Measurements from ENCODE around the gene TOLLIP.

The TOLLIP gene

DNA sequence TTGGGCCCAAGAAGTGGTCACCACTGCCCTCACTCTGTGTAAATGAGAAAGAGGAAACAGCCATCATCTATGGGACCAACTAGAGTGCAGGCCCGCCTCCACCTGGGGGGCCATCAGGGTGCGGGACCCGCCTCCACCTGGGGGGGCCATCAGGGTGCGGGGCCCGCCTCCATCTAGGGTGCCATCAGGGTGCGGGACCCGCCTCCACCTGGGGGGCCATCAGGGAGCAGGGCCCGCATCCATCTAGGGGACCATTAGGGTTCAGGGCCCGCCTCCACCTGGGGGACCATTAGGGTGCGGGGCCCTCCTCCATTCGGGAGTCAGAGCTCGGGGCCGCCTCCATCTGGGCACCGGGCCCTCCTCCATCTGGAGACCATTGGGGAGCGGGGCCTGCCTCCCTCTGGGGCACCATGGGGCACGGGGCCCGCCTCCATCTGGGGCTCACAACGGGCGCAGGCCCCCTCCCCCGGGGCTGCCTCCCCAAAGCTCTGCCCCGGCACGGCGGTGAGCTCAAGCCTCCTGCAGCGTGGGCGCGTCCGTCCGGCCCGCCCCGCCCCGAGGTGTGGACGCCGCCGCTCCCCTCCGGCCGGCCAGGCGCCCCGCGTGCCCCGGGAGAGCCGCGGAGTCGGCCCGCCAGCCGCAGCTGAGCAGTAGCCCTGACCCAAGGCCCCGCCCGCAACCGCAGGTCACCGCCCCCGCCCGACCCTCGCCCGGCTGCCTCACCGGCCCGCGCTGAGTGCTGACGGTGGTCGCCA, 512 bp downstream of the TOLLIP start:
- peak; percentile 53; the same call in 1 of the 2 replicates for TF ChIP-seq ZBTB7A (IDR thresholded peaks at IDR 0.05; ENCODE audit: low read depth)
- no peak for TF ChIP-seq TAF1 (IDR thresholded peaks at IDR 0.05; ENCODE audit: low read depth)
- TF ChIP-seq EGR1 (IDR thresholded peaks at IDR 0.05) = peak; percentile 16; the same call in 1 of the 2 replicates

DNA sequence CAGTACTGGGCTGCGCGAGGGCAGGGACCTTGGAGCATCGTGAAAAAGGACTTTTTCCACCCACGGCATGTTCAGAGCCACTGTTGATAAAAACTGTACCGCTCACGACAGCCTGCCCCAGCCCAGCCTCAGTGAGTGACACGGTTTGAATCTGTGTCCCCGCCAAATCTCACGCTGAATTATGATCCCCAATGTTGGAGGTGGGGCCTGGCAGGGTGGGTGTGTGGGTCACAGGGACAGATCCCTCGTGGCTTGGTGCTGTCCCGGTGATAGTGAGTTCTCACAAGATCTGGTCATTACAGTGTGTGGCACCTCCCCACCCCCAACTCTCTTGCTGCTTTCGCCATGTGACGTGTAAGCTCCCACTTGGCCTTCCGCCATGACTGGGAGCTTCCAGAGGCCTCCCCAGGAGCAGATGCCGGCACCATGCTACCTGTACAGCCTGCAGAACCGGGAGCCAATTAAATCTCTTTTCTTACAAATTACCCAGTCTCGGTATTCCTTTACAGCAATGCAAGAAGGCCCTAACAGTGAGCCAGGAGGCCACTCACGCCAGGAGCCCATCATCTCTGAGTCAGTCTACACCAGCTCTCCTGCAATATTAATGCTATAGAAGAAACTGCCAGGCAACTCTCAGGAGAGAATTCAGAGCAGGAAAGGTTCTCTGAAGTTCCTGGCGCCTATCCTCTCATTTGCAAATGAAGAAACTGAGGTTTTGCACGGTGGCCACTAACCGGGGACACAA, 1.3 kb downstream of the TOLLIP start:
- no peak for TF ChIP-seq RAD21 (IDR thresholded peaks at IDR 0.05; ENCODE audit: low read depth)
- TF ChIP-seq, protein P1, sequence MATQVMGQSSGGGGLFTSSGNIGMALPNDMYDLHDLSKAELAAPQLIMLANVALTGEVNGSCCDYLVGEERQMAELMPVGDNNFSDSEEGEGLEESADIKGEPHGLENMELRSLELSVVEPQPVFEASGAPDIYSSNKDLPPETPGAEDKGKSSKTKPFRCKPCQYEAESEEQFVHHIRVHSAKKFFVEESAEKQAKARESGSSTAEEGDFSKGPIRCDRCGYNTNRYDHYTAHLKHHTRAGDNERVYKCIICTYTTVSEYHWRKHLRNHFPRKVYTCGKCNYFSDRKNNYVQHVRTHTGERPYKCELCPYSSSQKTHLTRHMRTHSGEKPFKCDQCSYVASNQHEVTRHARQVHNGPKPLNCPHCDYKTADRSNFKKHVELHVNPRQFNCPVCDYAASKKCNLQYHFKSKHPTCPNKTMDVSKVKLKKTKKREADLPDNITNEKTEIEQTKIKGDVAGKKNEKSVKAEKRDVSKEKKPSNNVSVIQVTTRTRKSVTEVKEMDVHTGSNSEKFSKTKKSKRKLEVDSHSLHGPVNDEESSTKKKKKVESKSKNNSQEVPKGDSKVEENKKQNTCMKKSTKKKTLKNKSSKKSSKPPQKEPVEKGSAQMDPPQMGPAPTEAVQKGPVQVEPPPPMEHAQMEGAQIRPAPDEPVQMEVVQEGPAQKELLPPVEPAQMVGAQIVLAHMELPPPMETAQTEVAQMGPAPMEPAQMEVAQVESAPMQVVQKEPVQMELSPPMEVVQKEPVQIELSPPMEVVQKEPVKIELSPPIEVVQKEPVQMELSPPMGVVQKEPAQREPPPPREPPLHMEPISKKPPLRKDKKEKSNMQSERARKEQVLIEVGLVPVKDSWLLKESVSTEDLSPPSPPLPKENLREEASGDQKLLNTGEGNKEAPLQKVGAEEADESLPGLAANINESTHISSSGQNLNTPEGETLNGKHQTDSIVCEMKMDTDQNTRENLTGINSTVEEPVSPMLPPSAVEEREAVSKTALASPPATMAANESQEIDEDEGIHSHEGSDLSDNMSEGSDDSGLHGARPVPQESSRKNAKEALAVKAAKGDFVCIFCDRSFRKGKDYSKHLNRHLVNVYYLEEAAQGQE (IDR thresholded peaks at IDR 0.05; ENCODE audit: low read depth) = no peak
- TF ChIP-seq, protein P2, sequence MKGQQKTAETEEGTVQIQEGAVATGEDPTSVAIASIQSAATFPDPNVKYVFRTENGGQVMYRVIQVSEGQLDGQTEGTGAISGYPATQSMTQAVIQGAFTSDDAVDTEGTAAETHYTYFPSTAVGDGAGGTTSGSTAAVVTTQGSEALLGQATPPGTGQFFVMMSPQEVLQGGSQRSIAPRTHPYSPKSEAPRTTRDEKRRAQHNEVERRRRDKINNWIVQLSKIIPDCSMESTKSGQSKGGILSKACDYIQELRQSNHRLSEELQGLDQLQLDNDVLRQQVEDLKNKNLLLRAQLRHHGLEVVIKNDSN (IDR thresholded peaks at IDR 0.05) = no peak
- TF ChIP-seq CREB1 (IDR thresholded peaks at IDR 0.05; ENCODE audit: low read depth) = no peak
- no peak for TF ChIP-seq CEBPB (IDR thresholded peaks at IDR 0.05)
- no peak for TF ChIP-seq TAF1 (IDR thresholded peaks at IDR 0.05; ENCODE audit: low read depth)
- no peak for TF ChIP-seq ZBTB7A (IDR thresholded peaks at IDR 0.05; ENCODE audit: low read depth)
- no peak for TF ChIP-seq TCF12 (IDR thresholded peaks at IDR 0.05; ENCODE audit: low read depth)
- TF ChIP-seq EGR1 (IDR thresholded peaks at IDR 0.05) = no peak
- no peak for TF ChIP-seq NFIC (IDR thresholded peaks at IDR 0.05)
- no peak for TF ChIP-seq YY1 (IDR thresholded peaks at IDR 0.05; ENCODE audit: low read depth)
- TF ChIP-seq TEAD4 (IDR thresholded peaks at IDR 0.05) = no peak
- TF ChIP-seq EP300 (IDR thresholded peaks at IDR 0.05; ENCODE audit: borderline replicate concordance) = no peak
- TF ChIP-seq, protein P3, sequence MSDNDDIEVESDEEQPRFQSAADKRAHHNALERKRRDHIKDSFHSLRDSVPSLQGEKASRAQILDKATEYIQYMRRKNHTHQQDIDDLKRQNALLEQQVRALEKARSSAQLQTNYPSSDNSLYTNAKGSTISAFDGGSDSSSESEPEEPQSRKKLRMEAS (IDR thresholded peaks at IDR 0.05) = no peak
- no peak for TF ChIP-seq FOXM1 (IDR thresholded peaks at IDR 0.05; ENCODE audit: borderline replicate concordance, low read depth)

DNA sequence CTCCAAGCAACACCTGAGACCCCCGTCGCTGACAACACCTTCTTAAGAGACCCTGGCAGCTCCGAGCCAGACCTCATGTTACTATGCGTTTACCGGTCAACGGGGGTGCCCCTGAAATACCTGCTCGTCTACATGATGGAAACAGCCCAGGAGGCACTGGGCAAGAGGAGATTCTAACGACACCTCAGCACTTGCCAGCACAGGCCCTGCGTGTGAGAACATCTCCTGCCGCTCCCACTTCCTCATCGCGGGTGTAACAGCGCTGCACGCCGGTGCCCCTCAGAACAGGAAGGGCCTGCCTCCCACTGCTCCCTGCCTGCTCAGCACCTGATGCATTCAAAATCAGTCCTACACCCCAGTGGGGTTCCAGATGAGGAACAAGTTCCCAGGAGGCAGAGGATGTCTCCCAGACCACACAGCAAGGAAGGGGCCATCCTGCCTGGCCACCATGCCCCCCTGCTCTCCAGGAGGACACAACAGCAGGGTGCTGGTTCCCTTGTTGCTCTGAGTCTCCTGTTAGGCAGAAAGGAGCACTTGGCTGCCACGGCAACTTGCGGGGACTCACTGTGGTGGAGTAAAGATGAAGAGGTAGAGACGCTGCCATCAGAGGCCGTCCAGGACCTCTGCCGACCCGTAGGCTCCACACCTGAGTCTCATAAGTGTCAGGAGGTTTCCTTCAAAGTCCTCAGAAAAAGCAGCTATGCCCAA, 2.1 kb downstream of the TOLLIP start:
- no peak for TF ChIP-seq TAF1 (IDR thresholded peaks at IDR 0.05; ENCODE audit: low read depth)
- TF ChIP-seq EP300 (IDR thresholded peaks at IDR 0.05; ENCODE audit: borderline replicate concordance) = no peak
- no peak for TF ChIP-seq NFIC (IDR thresholded peaks at IDR 0.05)
- TF ChIP-seq, protein P2 (IDR thresholded peaks at IDR 0.05) = no peak
- TF ChIP-seq FOXM1 (IDR thresholded peaks at IDR 0.05; ENCODE audit: borderline replicate concordance, low read depth) = no peak
- no peak for TF ChIP-seq RAD21 (IDR thresholded peaks at IDR 0.05; ENCODE audit: low read depth)
- no peak for TF ChIP-seq TCF12 (IDR thresholded peaks at IDR 0.05; ENCODE audit: low read depth)
- no peak for TF ChIP-seq ZBTB7A (IDR thresholded peaks at IDR 0.05; ENCODE audit: low read depth)

DNA sequence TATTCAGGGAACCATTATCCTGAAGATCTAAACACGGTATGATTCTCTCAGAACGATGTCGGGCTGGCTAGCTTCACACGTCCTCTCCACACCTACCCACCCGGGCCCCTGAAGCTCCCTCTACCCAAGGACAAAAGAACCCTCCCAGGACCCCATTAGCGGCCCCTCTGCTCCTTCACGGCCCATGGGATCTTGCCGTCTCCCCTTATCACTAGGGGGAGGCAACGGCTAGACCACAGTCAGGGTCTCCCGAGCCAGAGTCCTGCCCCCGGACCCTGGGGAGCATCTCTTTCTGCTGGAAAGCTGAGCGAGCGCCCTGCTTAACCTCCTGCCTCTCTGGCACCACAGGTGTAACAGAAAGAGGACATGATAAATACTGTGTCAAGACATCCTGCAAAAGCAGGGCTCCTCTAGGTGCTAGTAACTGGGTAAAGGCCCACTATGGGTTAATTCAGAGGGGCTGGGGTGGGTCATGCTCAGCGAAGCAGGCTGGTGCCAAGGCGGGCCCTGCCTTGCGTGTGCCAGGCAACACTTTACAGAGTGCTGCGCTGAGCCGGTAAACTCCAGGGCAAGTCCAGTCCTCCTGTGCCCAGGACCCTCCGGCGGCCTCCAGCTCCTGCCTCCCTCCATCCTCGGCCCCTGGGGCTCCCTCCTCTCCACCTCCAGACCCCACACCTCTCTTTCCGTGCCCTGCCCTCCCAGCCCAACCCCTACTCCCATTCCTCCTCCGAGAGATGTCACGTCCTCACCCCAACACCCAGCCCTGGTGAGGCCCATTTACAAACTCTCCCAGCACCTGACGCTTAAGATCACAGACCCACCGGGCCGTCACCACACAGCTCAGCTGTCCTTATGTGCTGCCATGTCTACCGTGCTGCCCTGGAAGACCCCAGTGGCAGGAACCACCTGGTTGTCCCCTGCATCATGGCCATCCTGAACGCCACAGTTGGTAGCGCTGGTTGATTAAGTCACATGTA, 3.0 kb downstream of the TOLLIP start:
- TF ChIP-seq, protein P1 (IDR thresholded peaks at IDR 0.05; ENCODE audit: low read depth) = no peak
- TF ChIP-seq EP300 (IDR thresholded peaks at IDR 0.05; ENCODE audit: borderline replicate concordance) = no peak
- no peak for TF ChIP-seq NFIC (IDR thresholded peaks at IDR 0.05)
- no peak for TF ChIP-seq EGR1 (IDR thresholded peaks at IDR 0.05)
- TF ChIP-seq TCF12 (IDR thresholded peaks at IDR 0.05; ENCODE audit: low read depth) = no peak

Measured in Ishikawa (cell line).